ENCODE data around the gene NUP210.

NUP210 gene

GRCh38 chr3:13316603-13317002, 103.5 kb downstream of the NUP210 start:
- H3K4me3 ChIP-seq (ENCODE audit: low read depth, low read length): no peak overlapping the region
- TF ChIP-seq, protein P1, sequence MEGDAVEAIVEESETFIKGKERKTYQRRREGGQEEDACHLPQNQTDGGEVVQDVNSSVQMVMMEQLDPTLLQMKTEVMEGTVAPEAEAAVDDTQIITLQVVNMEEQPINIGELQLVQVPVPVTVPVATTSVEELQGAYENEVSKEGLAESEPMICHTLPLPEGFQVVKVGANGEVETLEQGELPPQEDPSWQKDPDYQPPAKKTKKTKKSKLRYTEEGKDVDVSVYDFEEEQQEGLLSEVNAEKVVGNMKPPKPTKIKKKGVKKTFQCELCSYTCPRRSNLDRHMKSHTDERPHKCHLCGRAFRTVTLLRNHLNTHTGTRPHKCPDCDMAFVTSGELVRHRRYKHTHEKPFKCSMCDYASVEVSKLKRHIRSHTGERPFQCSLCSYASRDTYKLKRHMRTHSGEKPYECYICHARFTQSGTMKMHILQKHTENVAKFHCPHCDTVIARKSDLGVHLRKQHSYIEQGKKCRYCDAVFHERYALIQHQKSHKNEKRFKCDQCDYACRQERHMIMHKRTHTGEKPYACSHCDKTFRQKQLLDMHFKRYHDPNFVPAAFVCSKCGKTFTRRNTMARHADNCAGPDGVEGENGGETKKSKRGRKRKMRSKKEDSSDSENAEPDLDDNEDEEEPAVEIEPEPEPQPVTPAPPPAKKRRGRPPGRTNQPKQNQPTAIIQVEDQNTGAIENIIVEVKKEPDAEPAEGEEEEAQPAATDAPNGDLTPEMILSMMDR (IDR thresholded peaks at IDR 0.05; ENCODE audit: low read depth, low read length): no peak

GRCh38 chr3:13314877-13315276, 105.2 kb downstream of the NUP210 start:
- TF ChIP-seq, protein P1 (IDR thresholded peaks at IDR 0.05; ENCODE audit: low read depth, low read length): no peak

DNA sequence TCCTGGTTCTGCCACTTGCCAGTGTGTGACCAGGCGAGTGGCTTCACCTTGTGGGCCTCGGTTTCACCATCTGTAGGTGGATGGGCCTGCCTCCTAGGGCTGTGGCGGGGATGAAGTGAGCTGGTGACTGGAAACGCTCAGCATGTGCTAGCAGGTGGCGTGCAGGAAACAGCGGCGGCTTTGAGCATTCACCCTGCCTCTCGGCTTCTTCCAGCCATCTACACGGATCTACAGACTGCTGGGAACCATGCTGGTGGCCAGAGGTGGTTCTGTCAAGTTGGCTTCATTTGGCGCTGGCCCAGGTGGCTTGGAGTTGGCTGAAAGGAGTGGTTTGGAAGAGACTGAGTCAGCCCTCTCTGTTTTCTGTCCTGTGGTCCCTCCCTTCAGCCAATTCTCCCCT, 106.3 kb downstream of the NUP210 start:
- H3K4me3 ChIP-seq (ENCODE audit: low read depth, low read length): no peak overlapping the region
- TF ChIP-seq, protein P1 (IDR thresholded peaks at IDR 0.05; ENCODE audit: low read depth, low read length): no peak

More at GRCh38 chr3:13314877-13315276, 105.2 kb downstream of the NUP210 start:
- no peak overlapping the region for H3K4me3 ChIP-seq (ENCODE audit: low read depth, low read length)

DNA sequence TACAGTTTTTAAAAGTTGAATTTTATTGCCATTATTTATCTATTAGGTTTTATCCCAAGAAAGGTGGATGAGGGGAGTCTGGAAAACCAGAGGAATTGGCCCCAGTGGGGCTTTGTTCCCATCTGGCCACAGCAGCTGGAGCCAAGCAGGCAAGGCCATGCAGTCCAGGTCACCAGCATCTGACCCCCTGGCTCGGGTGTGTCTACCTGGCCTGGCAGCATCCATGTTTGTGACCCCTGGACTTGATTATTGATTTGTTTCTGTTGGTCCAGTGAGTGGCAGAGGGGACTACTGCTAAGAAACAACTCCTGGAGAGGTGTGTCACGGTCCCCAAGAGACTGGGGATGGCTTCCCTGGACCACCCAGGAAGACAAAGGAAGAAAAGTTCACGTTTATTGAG, 111.1 kb downstream of the NUP210 start:
- TF ChIP-seq, protein P1 (IDR thresholded peaks at IDR 0.05; ENCODE audit: low read depth, low read length): no peak
- H3K4me3 ChIP-seq (ENCODE audit: low read depth, low read length): no peak overlapping the region

- H3K4me3 ChIP-seq (ENCODE audit: low read depth, low read length): no peak overlapping the region
- TF ChIP-seq, protein P1 (IDR thresholded peaks at IDR 0.05; ENCODE audit: low read depth, low read length): 0 out of 2 replicates have a peak, but pooled peaks have one; percentile 23
These were observed 111.7 kb downstream of the NUP210 start for GRCh38 chr3:13308380-13308801.

DNA sequence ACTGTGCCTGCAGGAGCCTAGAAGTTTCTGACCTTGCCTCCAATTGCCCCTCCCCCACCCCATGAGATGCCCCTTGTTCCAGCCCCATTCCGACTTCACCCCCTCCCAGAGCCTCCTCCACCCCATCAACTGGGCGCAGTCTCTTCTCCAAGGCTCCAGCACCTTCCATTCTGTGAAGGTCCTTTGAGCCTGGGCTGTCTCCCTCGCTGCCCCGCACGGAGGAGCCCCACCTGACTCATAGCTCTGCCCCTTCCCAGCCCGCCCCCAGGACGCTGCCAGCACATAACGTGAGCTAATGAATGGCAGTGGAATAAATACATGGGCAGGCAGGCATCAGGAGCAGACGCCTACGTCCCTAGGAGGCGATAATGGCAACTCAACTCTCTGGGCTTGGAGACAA, 113.1 kb downstream of the NUP210 start:
- TF ChIP-seq, protein P1 (IDR thresholded peaks at IDR 0.05; ENCODE audit: low read depth, low read length): no peak

DNA sequence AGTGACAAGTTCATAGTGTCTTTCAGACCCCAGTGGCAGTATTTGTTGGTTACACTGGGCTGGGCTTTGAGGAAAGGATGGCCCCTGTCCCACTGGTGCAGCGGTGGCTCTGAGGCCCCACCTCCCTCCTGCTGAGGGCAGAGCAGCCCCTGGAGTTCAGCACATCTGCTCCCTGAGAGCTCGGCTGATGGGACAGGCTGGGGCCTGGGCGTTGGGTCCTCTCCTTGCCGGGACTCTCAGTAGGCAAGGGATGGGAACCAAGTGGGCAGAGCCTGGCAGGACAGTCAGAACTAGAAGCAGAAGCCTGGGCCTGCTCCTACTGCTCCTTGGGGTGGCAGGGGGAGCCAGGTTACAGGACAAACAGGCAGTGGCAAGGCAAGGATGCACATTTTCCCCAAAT, 114.5 kb downstream of the NUP210 start:
- no peak overlapping the region for H3K4me3 ChIP-seq (ENCODE audit: low read depth, low read length)
- TF ChIP-seq, protein P1 (IDR thresholded peaks at IDR 0.05; ENCODE audit: low read depth, low read length): no peak

More for the DNA sequence above, 113.1 kb downstream of the NUP210 start:
- no peak overlapping the region for H3K4me3 ChIP-seq (ENCODE audit: low read depth, low read length)

Data from WI38 (cell line).